ENCODE results near the gene GHDC. TPM values are rescaled to one million over a fixed set of nuclear protein-coding genes. Genes with fewer than 3 reads are reported as not detected.
A peak's percentile ranks its signal among the peaks of the same experiment; 100 is the strongest.
"Not testable (repeated sequence)": the region's sequence is repeated elsewhere in the genome, so short reads cannot be mapped to it uniquely, and the experiment has no call there.

GHDC gene
- polyA plus RNA-seq, 1 donor from 2014 or later = 3.2 TPM

DNA sequence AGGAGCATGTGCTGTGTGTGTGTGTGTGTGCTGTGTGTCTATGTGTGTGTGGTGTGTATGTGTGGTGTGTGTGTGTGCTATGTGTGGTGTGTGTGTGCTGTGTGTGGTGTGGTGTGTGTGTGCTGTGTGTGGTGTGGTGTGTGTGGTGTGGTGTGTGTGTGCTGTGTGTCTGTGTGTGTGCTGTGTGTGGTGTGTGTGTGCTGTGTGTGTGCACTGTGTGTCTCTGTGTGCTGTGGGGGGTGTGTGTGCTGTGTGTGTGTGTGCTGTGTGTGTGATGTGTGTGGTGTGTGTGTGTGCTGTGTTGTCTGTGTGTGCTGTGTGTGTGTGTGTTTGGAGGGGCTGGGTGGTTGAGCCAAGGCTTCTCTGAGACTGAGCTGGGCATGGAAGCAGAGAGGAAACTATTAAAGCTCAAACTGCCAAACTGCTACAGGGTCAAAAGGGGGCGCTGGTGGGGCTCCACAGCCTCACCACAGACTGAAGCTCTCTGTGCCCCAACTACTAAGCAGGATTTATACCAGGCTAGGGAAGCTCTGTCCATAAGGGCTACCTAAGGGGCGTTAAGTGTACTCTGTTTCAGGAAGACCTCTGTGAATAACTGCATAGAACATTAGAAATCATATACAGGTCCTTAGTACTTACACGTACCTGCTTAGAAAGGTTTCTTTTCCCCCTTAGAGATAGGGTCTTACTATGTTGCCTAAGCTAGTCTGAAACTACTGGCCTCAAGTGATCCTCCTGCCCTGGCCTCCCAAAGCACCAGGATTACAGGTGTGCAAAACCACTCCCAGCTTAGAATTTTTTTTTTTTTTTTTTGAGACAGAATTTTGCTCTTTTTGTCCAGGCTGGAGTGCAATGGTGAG is 27.8 kb upstream of the GHDC start:
- Histone ChIP-seq H3K27me3 (ENCODE audit: insufficient read depth, low read depth, low read length) (no peaks in the 10 kb centered on the region), H3K9me3 (ENCODE audit: low read length) (no peaks in the 10 kb centered on the region), H3F3A (ENCODE audit: insufficient read depth, low read length, poor library complexity, severe bottlenecking) (no peaks in the 10 kb centered on the region), H3K4me3 (ENCODE audit: low read length) (no peak overlapping the region), H3K27ac (ENCODE audit: low read length) (no peak overlapping the region), H3K4me2 (ENCODE audit: low read length) (no peak overlapping the region), H2AFZ (ENCODE audit: low read depth, low read length) (no peak overlapping the region), H3K9me2 (ENCODE audit: insufficient read depth, low read length) (no peaks in the 10 kb centered on the region), H3K9ac (ENCODE audit: low read length) (no peak overlapping the region), H3K79me2 (replicated peaks; ENCODE audit: insufficient read depth, low read length) (no peaks in the 10 kb centered on the region), H3K36me3 (ENCODE audit: insufficient read depth, low read length) (no peaks in the 10 kb centered on the region), H4K20me1 (ENCODE audit: insufficient read depth) (no peaks in the 10 kb centered on the region)
- TF ChIP-seq SMC3 (conservative IDR thresholded peaks at IDR 0.05; ENCODE audit: poor library complexity) (peak; percentile 10), MXI1 (conservative IDR thresholded peaks at IDR 0.05; ENCODE audit: poor library complexity, severe bottlenecking) (no peak), RAD21 (conservative IDR thresholded peaks at IDR 0.05) (peak; percentile 43)
- TF ChIP-seq, protein P1, sequence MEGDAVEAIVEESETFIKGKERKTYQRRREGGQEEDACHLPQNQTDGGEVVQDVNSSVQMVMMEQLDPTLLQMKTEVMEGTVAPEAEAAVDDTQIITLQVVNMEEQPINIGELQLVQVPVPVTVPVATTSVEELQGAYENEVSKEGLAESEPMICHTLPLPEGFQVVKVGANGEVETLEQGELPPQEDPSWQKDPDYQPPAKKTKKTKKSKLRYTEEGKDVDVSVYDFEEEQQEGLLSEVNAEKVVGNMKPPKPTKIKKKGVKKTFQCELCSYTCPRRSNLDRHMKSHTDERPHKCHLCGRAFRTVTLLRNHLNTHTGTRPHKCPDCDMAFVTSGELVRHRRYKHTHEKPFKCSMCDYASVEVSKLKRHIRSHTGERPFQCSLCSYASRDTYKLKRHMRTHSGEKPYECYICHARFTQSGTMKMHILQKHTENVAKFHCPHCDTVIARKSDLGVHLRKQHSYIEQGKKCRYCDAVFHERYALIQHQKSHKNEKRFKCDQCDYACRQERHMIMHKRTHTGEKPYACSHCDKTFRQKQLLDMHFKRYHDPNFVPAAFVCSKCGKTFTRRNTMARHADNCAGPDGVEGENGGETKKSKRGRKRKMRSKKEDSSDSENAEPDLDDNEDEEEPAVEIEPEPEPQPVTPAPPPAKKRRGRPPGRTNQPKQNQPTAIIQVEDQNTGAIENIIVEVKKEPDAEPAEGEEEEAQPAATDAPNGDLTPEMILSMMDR (IDR thresholded peaks at IDR 0.05; ENCODE audit: poor library complexity, severe bottlenecking) = peak; percentile 50

DNA sequence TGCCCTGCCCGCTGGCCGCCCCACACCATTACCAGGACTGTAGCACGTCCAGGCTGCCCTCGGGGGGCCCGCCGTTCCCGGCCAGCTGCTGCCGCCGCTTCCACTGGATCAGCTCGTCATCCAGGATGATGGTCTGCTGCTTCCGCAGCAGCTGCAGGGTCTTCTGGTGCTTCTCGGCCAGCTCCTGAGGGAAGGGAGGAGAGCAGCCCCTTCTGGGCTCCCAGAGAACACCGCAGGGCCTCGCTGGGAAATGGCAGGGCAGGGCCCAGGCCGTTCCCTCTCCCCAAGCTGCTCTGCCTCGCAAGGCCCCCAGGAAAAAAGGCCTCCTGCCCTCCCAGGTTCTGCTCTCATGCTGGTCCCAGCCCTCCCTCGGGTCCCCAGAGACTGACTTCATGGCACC is 25.0 kb upstream of the GHDC start:
- H3K36me3 ChIP-seq (ENCODE audit: insufficient read depth, low read length) = not testable (repeated sequence)

DNA sequence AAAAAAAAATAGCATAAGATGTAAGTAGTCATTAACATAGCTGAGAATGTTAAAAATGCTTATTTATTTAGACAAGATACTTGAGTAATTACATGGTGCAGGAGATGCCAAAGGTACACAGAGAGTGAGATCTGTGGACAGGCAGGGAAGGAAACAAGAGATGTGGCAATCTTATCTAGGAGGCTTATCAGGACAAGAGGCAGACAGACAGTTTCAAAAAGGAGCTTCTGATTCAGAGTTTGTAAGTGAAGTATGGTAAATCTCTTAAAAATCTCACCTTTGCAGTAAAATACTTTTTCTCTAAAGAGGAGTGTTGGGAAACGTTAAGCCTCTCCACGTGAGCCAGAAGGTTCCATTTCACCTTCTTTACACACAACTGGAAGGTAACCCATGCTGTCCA is 19.9 kb upstream of the GHDC start:
- no peaks in the 10 kb centered on the region for H3K36me3 ChIP-seq (ENCODE audit: insufficient read depth, low read length)
- no peak overlapping the region for H2AFZ ChIP-seq (ENCODE audit: low read depth, low read length)

More for the DNA sequence above, 25.0 kb upstream of the GHDC start:
- H3K27ac ChIP-seq (ENCODE audit: low read length); H3K4me2 ChIP-seq (ENCODE audit: low read length); H3K79me2 ChIP-seq (replicated peaks; ENCODE audit: insufficient read depth, low read length); H3K9ac ChIP-seq (ENCODE audit: low read length); H3K27me3 ChIP-seq (ENCODE audit: insufficient read depth, low read depth, low read length); H4K20me1 ChIP-seq (ENCODE audit: insufficient read depth); H3K9me2 ChIP-seq (ENCODE audit: insufficient read depth, low read length); H2AFZ ChIP-seq (ENCODE audit: low read depth, low read length); H3F3A ChIP-seq (ENCODE audit: insufficient read depth, low read length, poor library complexity, severe bottlenecking); H3K4me3 ChIP-seq (ENCODE audit: low read length); H3K9me3 ChIP-seq (ENCODE audit: low read length): not testable (repeated sequence)

More for the DNA sequence above, 19.9 kb upstream of the GHDC start:
- Histone ChIP-seq H3K27me3 (ENCODE audit: insufficient read depth, low read depth, low read length) (no peaks in the 10 kb centered on the region), H3K9me2 (ENCODE audit: insufficient read depth, low read length) (no peaks in the 10 kb centered on the region), H3K4me2 (ENCODE audit: low read length) (no peak overlapping the region), H3K27ac (ENCODE audit: low read length) (no peak overlapping the region), H3K9me3 (ENCODE audit: low read length) (no peaks in the 10 kb centered on the region), H3K9ac (ENCODE audit: low read length) (no peak overlapping the region), H3F3A (ENCODE audit: insufficient read depth, low read length, poor library complexity, severe bottlenecking) (no peaks in the 10 kb centered on the region), H3K4me3 (ENCODE audit: low read length) (no peak overlapping the region), H3K79me2 (replicated peaks; ENCODE audit: insufficient read depth, low read length) (no peaks in the 10 kb centered on the region), H4K20me1 (ENCODE audit: insufficient read depth) (no peaks in the 10 kb centered on the region)
- TF ChIP-seq POLR2AphosphoS5 (IDR thresholded peaks at IDR 0.05) = no peak
- TF ChIP-seq RAD21 (conservative IDR thresholded peaks at IDR 0.05) = no peak
- no peak for TF ChIP-seq MXI1 (conservative IDR thresholded peaks at IDR 0.05; ENCODE audit: poor library complexity, severe bottlenecking)
- TF ChIP-seq, protein P2, sequence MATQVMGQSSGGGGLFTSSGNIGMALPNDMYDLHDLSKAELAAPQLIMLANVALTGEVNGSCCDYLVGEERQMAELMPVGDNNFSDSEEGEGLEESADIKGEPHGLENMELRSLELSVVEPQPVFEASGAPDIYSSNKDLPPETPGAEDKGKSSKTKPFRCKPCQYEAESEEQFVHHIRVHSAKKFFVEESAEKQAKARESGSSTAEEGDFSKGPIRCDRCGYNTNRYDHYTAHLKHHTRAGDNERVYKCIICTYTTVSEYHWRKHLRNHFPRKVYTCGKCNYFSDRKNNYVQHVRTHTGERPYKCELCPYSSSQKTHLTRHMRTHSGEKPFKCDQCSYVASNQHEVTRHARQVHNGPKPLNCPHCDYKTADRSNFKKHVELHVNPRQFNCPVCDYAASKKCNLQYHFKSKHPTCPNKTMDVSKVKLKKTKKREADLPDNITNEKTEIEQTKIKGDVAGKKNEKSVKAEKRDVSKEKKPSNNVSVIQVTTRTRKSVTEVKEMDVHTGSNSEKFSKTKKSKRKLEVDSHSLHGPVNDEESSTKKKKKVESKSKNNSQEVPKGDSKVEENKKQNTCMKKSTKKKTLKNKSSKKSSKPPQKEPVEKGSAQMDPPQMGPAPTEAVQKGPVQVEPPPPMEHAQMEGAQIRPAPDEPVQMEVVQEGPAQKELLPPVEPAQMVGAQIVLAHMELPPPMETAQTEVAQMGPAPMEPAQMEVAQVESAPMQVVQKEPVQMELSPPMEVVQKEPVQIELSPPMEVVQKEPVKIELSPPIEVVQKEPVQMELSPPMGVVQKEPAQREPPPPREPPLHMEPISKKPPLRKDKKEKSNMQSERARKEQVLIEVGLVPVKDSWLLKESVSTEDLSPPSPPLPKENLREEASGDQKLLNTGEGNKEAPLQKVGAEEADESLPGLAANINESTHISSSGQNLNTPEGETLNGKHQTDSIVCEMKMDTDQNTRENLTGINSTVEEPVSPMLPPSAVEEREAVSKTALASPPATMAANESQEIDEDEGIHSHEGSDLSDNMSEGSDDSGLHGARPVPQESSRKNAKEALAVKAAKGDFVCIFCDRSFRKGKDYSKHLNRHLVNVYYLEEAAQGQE (IDR thresholded peaks at IDR 0.05; ENCODE audit: borderline replicate concordance) = no peak
- TF ChIP-seq EZH2 (IDR thresholded peaks at IDR 0.05; ENCODE audit: borderline replicate concordance, insufficient read depth, low read length, poor library complexity, severe bottlenecking) = no peak
- no peak for TF ChIP-seq EP300 (conservative IDR thresholded peaks at IDR 0.05; ENCODE audit: poor library complexity, severe bottlenecking)
- TF ChIP-seq TAF1 (IDR thresholded peaks at IDR 0.05; ENCODE audit: low read depth) = no peak
- TF ChIP-seq, protein P1 (IDR thresholded peaks at IDR 0.05; ENCODE audit: poor library complexity, severe bottlenecking) = no peak
- no peak for TF ChIP-seq SMC3 (conservative IDR thresholded peaks at IDR 0.05; ENCODE audit: poor library complexity)

Data from neural cell (in vitro differentiated cells).